ENCODE data around the gene RNFT2.

RNFT2 gene

GRCh38 chr12:116759783-116760621, 21.9 kb downstream of the RNFT2 start:
- in situ Hi-C loops (cut with MboI; ENCODE audit: low sequenced_read_pairs, unreplicated experiment): no loop called here
- DNase-seq (ENCODE audit: low spot score): no peak
- no peak for TF ChIP-seq CTCF (IDR thresholded peaks at IDR 0.05; ENCODE audit: borderline replicate concordance, control extremely low read depth, extremely low read depth, insufficient read depth, missing control alignments)

- no peak for TF ChIP-seq CTCF (IDR thresholded peaks at IDR 0.05; ENCODE audit: borderline replicate concordance, control extremely low read depth, extremely low read depth, insufficient read depth, missing control alignments)
- in situ Hi-C loops (cut with MboI; ENCODE audit: low sequenced_read_pairs, unreplicated experiment): no loop called here
- no peak for DNase-seq (ENCODE audit: low spot score)
Observed at GRCh38 chr12:116760622-116761020, 22.5 kb downstream of the RNFT2 start.

- TF ChIP-seq CTCF (IDR thresholded peaks at IDR 0.05; ENCODE audit: borderline replicate concordance, control extremely low read depth, extremely low read depth, insufficient read depth, missing control alignments): no peak
- in situ Hi-C loops (cut with MboI; ENCODE audit: low sequenced_read_pairs, unreplicated experiment): no loop called here
- DNase-seq (ENCODE audit: low spot score): no peak
Observed at GRCh38 chr12:116761499-116761898, 23.4 kb downstream of the RNFT2 start.

GRCh38 chr12:116765271-116765670, 27.2 kb downstream of the RNFT2 start:
- in situ Hi-C loops (cut with MboI; ENCODE audit: low sequenced_read_pairs, unreplicated experiment): no loop called here
- TF ChIP-seq CTCF (IDR thresholded peaks at IDR 0.05; ENCODE audit: borderline replicate concordance, control extremely low read depth, extremely low read depth, insufficient read depth, missing control alignments): no peak
- DNase-seq (ENCODE audit: low spot score): no peak

GRCh38 chr12:116766285-116766684, 28.2 kb downstream of the RNFT2 start:
- DNase-seq (ENCODE audit: low spot score): no peak
- no peak for TF ChIP-seq CTCF (IDR thresholded peaks at IDR 0.05; ENCODE audit: borderline replicate concordance, control extremely low read depth, extremely low read depth, insufficient read depth, missing control alignments)
- in situ Hi-C loops (cut with MboI; ENCODE audit: low sequenced_read_pairs, unreplicated experiment): no loop called here

- no peak for TF ChIP-seq CTCF (IDR thresholded peaks at IDR 0.05; ENCODE audit: borderline replicate concordance, control extremely low read depth, extremely low read depth, insufficient read depth, missing control alignments)
- in situ Hi-C loops (cut with MboI; ENCODE audit: low sequenced_read_pairs, unreplicated experiment): no loop called here
- DNase-seq (ENCODE audit: low spot score): no peak
Observed at GRCh38 chr12:116766746-116767145, 28.6 kb downstream of the RNFT2 start.
